ENCODE data around the gene CAV1.

Gene CAV1

DNA sequence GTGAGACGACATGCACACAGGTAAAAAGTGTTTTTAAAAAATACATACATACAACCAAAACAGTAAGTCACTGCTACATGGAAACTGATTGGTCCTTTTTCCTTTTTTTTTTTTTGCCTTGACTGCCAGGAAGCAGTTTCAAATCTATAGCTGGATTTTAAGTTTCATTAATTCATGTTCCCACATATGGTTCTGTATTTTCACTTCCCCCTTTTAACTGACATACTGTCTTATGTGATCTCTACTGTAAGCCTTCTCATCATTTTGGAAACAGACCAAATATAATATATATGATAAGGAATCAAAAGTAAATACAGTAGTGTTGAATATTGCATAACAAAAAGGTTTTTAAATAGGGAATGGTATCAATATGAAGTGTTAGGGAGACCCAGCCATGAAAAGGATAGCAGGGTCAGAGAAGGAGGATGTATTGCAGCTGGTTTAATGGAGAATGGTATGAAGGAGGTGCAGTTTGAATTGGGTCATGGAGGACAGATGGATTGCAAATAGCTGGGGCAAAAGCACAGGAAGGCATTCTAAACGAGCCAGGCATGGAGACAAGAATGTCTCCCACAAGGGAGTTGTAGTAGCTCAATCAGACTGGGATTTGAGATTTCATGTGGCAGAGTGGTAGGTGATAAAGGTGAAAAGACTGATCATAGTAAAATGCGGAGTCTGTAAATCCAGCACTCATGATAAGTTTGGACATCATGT, 5.4 kb downstream of the CAV1 start:
- H3K4me3 ChIP-seq (ENCODE audit: low read depth, low read length): no peak overlapping the region
- TF ChIP-seq, protein P1, sequence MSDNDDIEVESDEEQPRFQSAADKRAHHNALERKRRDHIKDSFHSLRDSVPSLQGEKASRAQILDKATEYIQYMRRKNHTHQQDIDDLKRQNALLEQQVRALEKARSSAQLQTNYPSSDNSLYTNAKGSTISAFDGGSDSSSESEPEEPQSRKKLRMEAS (IDR thresholded peaks at IDR 0.05; ENCODE audit: low read depth, low read length): no peak
- no peak for TF ChIP-seq MYC (IDR thresholded peaks at IDR 0.05; ENCODE audit: low read depth, low read length)
- TF ChIP-seq, protein P2, sequence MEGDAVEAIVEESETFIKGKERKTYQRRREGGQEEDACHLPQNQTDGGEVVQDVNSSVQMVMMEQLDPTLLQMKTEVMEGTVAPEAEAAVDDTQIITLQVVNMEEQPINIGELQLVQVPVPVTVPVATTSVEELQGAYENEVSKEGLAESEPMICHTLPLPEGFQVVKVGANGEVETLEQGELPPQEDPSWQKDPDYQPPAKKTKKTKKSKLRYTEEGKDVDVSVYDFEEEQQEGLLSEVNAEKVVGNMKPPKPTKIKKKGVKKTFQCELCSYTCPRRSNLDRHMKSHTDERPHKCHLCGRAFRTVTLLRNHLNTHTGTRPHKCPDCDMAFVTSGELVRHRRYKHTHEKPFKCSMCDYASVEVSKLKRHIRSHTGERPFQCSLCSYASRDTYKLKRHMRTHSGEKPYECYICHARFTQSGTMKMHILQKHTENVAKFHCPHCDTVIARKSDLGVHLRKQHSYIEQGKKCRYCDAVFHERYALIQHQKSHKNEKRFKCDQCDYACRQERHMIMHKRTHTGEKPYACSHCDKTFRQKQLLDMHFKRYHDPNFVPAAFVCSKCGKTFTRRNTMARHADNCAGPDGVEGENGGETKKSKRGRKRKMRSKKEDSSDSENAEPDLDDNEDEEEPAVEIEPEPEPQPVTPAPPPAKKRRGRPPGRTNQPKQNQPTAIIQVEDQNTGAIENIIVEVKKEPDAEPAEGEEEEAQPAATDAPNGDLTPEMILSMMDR (IDR thresholded peaks at IDR 0.05; ENCODE audit: low read depth, low read length): no peak
- no peak for TF ChIP-seq POLR2A (IDR thresholded peaks at IDR 0.05; ENCODE audit: extremely low read depth, insufficient read length)
- DNase-seq (ENCODE audit: low read depth): no peak

DNA sequence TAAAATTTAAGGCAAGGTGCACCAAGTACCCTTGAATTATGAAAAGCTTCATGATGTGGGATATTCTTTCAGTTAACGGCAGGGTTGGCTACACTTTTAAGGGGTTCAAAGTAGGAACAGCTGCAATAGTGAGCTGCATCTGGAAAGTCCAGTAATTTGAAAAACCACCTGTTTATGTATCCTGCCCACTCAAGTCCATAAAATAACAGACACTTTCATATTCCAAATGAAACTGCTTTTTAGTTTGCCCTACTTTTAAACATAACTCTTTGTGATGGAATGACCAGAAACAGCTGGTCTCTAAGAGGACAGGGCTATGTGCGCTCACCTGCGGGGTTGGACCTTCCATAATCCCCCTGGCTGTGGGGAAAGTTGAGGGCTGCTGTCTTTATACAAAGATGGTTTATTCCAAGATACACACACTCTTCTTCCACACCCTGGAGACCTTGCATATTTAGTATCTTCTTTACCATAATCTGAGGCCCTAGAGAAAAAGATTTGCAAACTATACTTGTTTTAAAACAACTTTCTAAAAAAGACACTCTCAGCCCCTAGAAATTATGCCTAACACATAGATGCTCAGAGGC, 7.4 kb downstream of the CAV1 start:
- no peak for TF ChIP-seq MYC (IDR thresholded peaks at IDR 0.05; ENCODE audit: low read depth, low read length)
- TF ChIP-seq, protein P2 (IDR thresholded peaks at IDR 0.05; ENCODE audit: low read depth, low read length): no peak
- no peak for TF ChIP-seq POLR2A (IDR thresholded peaks at IDR 0.05; ENCODE audit: extremely low read depth, insufficient read length)
- TF ChIP-seq, protein P1 (IDR thresholded peaks at IDR 0.05; ENCODE audit: low read depth, low read length): no peak
- DNase-seq (ENCODE audit: low read depth): no peak
- no peak overlapping the region for H3K4me3 ChIP-seq (ENCODE audit: low read depth, low read length)

DNA sequence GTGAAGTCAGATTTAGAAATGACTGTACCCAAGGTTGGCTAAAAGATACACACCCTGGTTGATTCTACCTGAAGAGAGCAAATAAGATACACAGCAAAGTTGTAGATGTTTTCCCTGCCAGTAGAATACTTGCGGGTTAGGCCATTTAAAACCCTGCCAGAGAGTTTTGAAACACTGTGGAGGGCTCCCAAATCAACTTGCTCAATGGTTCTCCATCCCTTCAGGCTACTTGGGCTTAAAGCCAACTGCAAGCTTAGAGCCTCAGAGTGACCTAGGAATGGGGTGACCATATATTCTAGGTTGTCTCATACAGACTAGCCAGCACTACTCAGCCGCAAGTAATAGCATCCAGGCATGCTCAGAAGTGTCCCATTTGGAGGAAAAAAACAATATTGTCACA, 10.0 kb downstream of the CAV1 start:
- TF ChIP-seq POLR2A (IDR thresholded peaks at IDR 0.05; ENCODE audit: extremely low read depth, insufficient read length): no peak
- TF ChIP-seq, protein P2 (IDR thresholded peaks at IDR 0.05; ENCODE audit: low read depth, low read length): no peak
- TF ChIP-seq, protein P1 (IDR thresholded peaks at IDR 0.05; ENCODE audit: low read depth, low read length): no peak
- TF ChIP-seq MYC (IDR thresholded peaks at IDR 0.05; ENCODE audit: low read depth, low read length): no peak
- H3K4me3 ChIP-seq (ENCODE audit: low read depth, low read length): no peak overlapping the region
- no peak for DNase-seq (ENCODE audit: low read depth)

DNA sequence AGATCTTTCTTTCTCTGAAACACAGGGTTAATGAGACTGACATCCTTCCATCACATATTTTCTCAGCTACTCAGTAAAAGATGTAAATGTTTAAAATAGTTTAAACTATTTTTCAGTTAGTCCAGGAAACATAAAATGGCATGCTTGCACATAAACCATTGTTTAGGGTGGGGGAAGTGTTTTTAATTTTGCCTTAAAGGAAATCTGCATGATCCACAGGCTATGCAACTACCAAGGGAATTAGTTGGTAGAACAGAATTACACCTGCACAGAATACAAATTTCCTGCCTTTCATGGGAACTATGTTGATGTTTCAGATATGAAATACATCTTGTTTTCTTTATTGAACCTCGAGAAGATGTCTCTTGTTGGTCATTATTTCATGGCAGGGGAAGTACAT, 10.6 kb downstream of the CAV1 start:
- TF ChIP-seq POLR2A (IDR thresholded peaks at IDR 0.05; ENCODE audit: extremely low read depth, insufficient read length): no peak
- TF ChIP-seq, protein P1 (IDR thresholded peaks at IDR 0.05; ENCODE audit: low read depth, low read length): no peak
- TF ChIP-seq MYC (IDR thresholded peaks at IDR 0.05; ENCODE audit: low read depth, low read length): no peak
- TF ChIP-seq, protein P2 (IDR thresholded peaks at IDR 0.05; ENCODE audit: low read depth, low read length): no peak

DNA sequence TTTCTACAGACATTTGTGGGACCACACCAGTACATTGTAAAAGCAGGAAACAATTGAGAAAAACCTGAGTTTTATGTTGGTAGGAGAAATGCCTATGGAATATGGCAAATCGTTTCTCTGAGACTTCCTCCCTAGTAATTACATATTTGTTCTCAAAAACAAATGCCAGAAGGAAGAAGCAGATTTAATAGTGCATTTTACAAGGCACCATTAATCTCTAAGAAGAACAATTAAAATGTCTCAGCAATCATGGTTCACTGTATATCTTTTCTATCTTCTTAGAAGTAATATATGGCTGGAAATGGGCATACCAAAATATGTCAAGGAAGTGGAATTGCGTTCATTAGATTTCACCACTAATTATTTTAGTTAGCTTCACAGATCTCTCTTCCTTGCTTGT, 13.3 kb downstream of the CAV1 start:
- TF ChIP-seq MYC (IDR thresholded peaks at IDR 0.05; ENCODE audit: low read depth, low read length) (no peak), POLR2A (IDR thresholded peaks at IDR 0.05; ENCODE audit: extremely low read depth, insufficient read length) (no peak)
- TF ChIP-seq, protein P2 (IDR thresholded peaks at IDR 0.05; ENCODE audit: low read depth, low read length): no peak
- TF ChIP-seq, protein P1 (IDR thresholded peaks at IDR 0.05; ENCODE audit: low read depth, low read length): no peak
- no peak for DNase-seq (ENCODE audit: low read depth)
- H3K4me3 ChIP-seq (ENCODE audit: low read depth, low read length): no peak overlapping the region

More for the DNA sequence above, 10.6 kb downstream of the CAV1 start:
- no peak overlapping the region for H3K4me3 ChIP-seq (ENCODE audit: low read depth, low read length)
- no peak for DNase-seq (ENCODE audit: low read depth)
